Right lobe of liver (tissue), 6 donors: ENCODE data around the gene NCR2. TPM values are rescaled to one million over a fixed set of nuclear protein-coding genes. Genes with fewer than 3 reads are reported as not detected.

Experiments
- ATAC-seq, 4 donors: fragments of 200-7000 bp; cut with Tn5 transposase; one replicate each; pipeline ENCODE4 v1.9.1; 2020; ENCODE audit warnings: mild to moderate bottlenecking in 4 of 4, moderate library complexity in 4 of 4
- DNase-seq, 3 donors: peaks; one replicate each; pipeline ENCODE4 v3.0.0-alpha.2; 2020
- H3K27ac ChIP-seq, 3 donors: fragments of 200-600 bp; one replicate each; pipeline ENCODE4 v1.8.0; 2022
- H3K27me3 ChIP-seq, 2 donors: fragments of 200-600 bp; one replicate each; pipeline ENCODE4 v1.8.0; 2022
- H3K36me3 ChIP-seq, 4 donors: fragments of 200-600 bp; sonication (generic) in 1 of 4; one replicate each; pipeline versions ENCODE4 v1.5.1 to v1.8.0; 2017 to 2022; ENCODE audit warnings: control low read depth in 1 of 4
- H3K4me1 ChIP-seq, 4 donors: fragments of 200-600 bp; sonication (generic) in 1 of 4; one replicate each; pipeline versions ENCODE4 v1.5.1 to v1.8.0; 2017 to 2022; ENCODE audit warnings: control low read depth in 1 of 4
- H3K4me3 ChIP-seq, 3 donors: fragments of 200-600 bp; one replicate each; pipeline ENCODE4 v1.8.0; 2022
- H3K9me3 ChIP-seq, 4 donors: fragments of 200-600 bp; sonication (generic) in 1 of 4; one replicate each; pipeline versions ENCODE4 v1.5.1 to v1.8.0; 2017 to 2022; ENCODE audit warnings: control low read depth in 1 of 4
- POLR2A ChIP-seq: fragments of 450-650 bp; IDR thresholded peaks from one replicate; pipeline ENCODE4 v1.6.1; 2017; ENCODE audit warnings: antibody characterized with exemption, mild to moderate bottlenecking
- WGBS: methylation state at CpG from one replicate; pipeline ENCODE4 v1.1.6; 2018; ENCODE audit warnings: low coverage, low lambda C conversion rate; ENCODE audit not compliant: insufficient coverage; ENCODE audit errors: missing lambda C conversion rate; 5-methylcytosine and 5-hydroxymethylcytosine counted together
- intact Hi-C, 2 donors: fragments of 100-400 bp; cut with DNase I; formaldehyde crosslinking; loops; one replicate each; pipeline versions ENCODE4 v1.11.2 to v1.14.1; 2022
- total RNA-seq, 6 experiments: library from RNA; depleted of rRNA in 2 of 6; stranded (reverse); fragments of >200 nt in 2 of 6; fragmentation: NEBNext Ultra II Directional in 3 of 6; extraction: Animal tissue kit (Norgen Biotek cat#: 25700) in 3 of 6; gene quantifications; one replicate each; pipeline versions ENCODE4 v1.1.0 to v1.2.4, GENCODE V29; 2016 to 2023
- TF ChIP-seq, protein P1 (sequence below), 4 donors: fragments of 200-600 bp in 3 of 4; fragments of 450-650 bp in 1 of 4; IDR thresholded peaks; one replicate each; pipeline versions ENCODE4 v1.5.1 to v1.8.0; 2016 to 2022; ENCODE audit warnings: antibody characterized with exemption in 4 of 4, mild to moderate bottlenecking in 2 of 4
- donor health status: DM: no; HTN: yes; CAD: no.
- donor health status: DM: no; HTN: no; CAD: no.
- donor health status: DM: no; HTN: no; CAD: no.
- donor health status: DM: no; HTN: yes; CAD: no.
- donor health status: DM: no; HTN: yes; CAD: no.

NCR2 gene
- total RNA-seq, 6 experiments from 2014 or later, result not detected

GRCh38 chr6:41318261-41318653, 17.2 kb upstream of the NCR2 start:
- Histone ChIP-seq H3K27me3 (peaks cover 0 to 15% of the 10 kb centered on the region in 2 donors), H3K4me3 (no peak overlapping the region), H3K36me3 (no peaks in the 10 kb centered on the region), H3K27ac (no peak overlapping the region), H3K9me3 (no peaks in the 10 kb centered on the region), H3K4me1 (no peaks in the 10 kb centered on the region)
- DNase-seq (no peak), ATAC-seq (no peak)
- intact Hi-C loops, result no loop called here
- 23% methylated on average over 8 of the region's 9 CpGs for WGBS
- no peak for TF ChIP-seq POLR2A
- TF ChIP-seq, protein P1, sequence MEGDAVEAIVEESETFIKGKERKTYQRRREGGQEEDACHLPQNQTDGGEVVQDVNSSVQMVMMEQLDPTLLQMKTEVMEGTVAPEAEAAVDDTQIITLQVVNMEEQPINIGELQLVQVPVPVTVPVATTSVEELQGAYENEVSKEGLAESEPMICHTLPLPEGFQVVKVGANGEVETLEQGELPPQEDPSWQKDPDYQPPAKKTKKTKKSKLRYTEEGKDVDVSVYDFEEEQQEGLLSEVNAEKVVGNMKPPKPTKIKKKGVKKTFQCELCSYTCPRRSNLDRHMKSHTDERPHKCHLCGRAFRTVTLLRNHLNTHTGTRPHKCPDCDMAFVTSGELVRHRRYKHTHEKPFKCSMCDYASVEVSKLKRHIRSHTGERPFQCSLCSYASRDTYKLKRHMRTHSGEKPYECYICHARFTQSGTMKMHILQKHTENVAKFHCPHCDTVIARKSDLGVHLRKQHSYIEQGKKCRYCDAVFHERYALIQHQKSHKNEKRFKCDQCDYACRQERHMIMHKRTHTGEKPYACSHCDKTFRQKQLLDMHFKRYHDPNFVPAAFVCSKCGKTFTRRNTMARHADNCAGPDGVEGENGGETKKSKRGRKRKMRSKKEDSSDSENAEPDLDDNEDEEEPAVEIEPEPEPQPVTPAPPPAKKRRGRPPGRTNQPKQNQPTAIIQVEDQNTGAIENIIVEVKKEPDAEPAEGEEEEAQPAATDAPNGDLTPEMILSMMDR (IDR thresholded peaks at IDR 0.05), result no peak

- Histone ChIP-seq H3K4me3 (peak overlapping the region in 1 of 3 donors; percentile 27), H3K36me3 (no peaks in the 10 kb centered on the region), H3K9me3 (no peaks in the 10 kb centered on the region), H3K4me1 (no peaks in the 10 kb centered on the region), H3K27me3 (peaks cover 0 to 15% of the 10 kb centered on the region in 2 donors), H3K27ac (no peak overlapping the region)
- intact Hi-C loops, result no loop called here
- ATAC-seq, result peak; percentile 99 to 100 (median 100)
- TF ChIP-seq POLR2A, result no peak
- TF ChIP-seq, protein P1 (IDR thresholded peaks at IDR 0.05), result peak; percentile 97 to 100 (median 100)
- DNase-seq, result peak; percentile 78 to 86 (median 83)
- WGBS, result 19% methylated on average over 19 of the region's 33 CpGs
Measured at GRCh38 chr6:41318654-41319565, 16.5 kb upstream of the NCR2 start.

DNA sequence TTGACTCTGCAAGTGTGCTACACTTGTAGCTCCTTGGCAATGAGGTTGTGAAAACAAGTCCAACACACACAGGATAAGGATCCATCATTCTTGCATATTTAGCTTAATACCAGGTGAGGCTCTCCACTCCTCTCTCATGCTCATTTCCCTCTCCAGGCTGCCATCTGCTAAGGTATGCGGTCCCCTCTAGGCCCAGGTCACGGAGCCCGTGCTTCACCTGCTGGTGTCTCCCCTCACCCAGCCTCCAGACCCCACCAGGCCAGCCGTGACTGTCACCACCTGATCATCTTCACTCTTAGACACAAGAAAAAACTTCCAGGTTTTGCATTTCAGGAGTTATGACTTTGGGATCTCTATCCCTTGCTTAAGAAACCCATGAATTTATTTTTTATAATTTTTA, 14.2 kb upstream of the NCR2 start:
- H3K36me3 ChIP-seq, result no peaks in the 10 kb centered on the region

DNA sequence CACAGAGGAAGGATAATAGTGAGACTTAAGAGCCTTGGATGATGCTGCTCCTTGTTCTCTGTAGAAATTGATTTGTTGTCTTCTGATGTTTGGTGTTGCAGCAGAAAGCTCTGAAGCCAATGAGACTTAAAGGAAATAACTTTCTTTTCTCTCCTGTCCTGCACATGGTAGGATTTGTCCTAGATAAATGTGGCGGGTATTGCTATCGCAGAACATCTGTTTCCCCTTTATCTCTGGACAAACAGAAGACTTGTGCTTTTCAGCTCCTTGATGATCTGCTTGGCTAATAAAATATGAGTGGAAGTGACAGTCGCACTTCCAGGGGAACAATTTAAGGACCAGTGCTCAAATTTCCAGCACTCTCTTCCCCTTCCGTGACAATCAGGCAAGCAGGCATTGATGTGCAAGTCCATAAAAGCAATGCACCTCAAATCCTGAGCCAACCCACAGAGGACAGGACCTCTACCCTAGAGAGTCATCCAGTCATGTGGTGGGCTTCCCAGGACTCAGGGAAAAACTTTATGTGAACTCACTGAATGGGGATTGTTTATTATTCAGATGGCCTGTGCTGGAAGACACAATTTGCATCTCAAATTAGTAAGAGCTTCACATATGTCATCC, 9.9 kb upstream of the NCR2 start:
- WGBS, result 65% methylated on average over 3 of the region's 4 CpGs
- H3K27ac ChIP-seq, result no peak overlapping the region
- TF ChIP-seq, protein P1 (IDR thresholded peaks at IDR 0.05), result no peak
- no peak for TF ChIP-seq POLR2A
- no peaks in the 10 kb centered on the region for H3K4me1 ChIP-seq
- ATAC-seq (no peak), DNase-seq (no peak)
- H3K27me3 ChIP-seq, result peaks cover 0 to 17% of the 10 kb centered on the region in 2 donors
- H3K4me3 ChIP-seq, result no peak overlapping the region
- intact Hi-C loops, result no loop called here
- no peaks in the 10 kb centered on the region for H3K36me3 ChIP-seq
- no peaks in the 10 kb centered on the region for H3K9me3 ChIP-seq

More for the DNA sequence above, 14.2 kb upstream of the NCR2 start:
- H3K27me3 ChIP-seq, result peaks cover 0 to 22% of the 10 kb centered on the region in 2 donors
- no peak overlapping the region for H3K4me3 ChIP-seq
- WGBS, result 71% methylated on average over 1 of the region's 4 CpGs
- intact Hi-C loops, result no loop called here
- no peak for ATAC-seq
- DNase-seq, result no peak
- no peak for TF ChIP-seq POLR2A
- TF ChIP-seq, protein P1 (IDR thresholded peaks at IDR 0.05), result no peak
- H3K27ac ChIP-seq, result no peak overlapping the region
- no peaks in the 10 kb centered on the region for H3K4me1 ChIP-seq
- H3K9me3 ChIP-seq, result no peaks in the 10 kb centered on the region
